Measurements from ENCODE around the gene NAALADL2. TPM values are rescaled to one million over a fixed set of nuclear protein-coding genes. Genes with fewer than 3 reads are reported as not detected.

Gene NAALADL2
- total and polyA plus RNA-seq, 2 of the 8 experiments (the other 6 are each of a cell fraction or from before 2014, with no cell fraction given): 0.12 to 0.22 TPM

- no peak overlapping the region for H3K27ac ChIP-seq (ENCODE audit: low read depth, low read length)
- H3K23ac ChIP-seq (ENCODE audit: insufficient read length): no peak overlapping the region
- no peak overlapping the region for H3K4me3 ChIP-seq (ENCODE audit: extremely low read depth in 1 of 4, insufficient read depth in 2 of 4, low read depth in 3 of 4, low read length in 4 of 4)
- WGBS, 2 experiments (ENCODE audit: extremely low coverage in 1 of 2, insufficient coverage in 1 of 2, insufficient read length in 1 of 2, insufficient replicate concordance in 2 of 2, low coverage in 1 of 2, low lambda C conversion rate in 2 of 2, missing lambda C conversion rate in 1 of 2): 86% methylated on average over 2 of the region's 2 CpGs; no CpG with 5 or more reads in 1 of the 2 experiments
- ChIA-PET POLR2A (ENCODE audit: partially characterized antibody) (no interaction called here), CTCF (ENCODE audit: partially characterized antibody) (no interaction called here)
- H4K20me1 ChIP-seq (replicated peaks in 1 of 2; ENCODE audit: control insufficient read depth in 1 of 2, insufficient read depth in 2 of 2, low read length in 2 of 2): no peaks in the 10 kb centered on the region
- no peak overlapping the region for H2BK120ac ChIP-seq (replicated peaks; ENCODE audit: low read depth, low read length)
- H2BK12ac ChIP-seq (ENCODE audit: low read depth, low read length): no peak overlapping the region
- H2BK15ac ChIP-seq (ENCODE audit: low read length): no peak overlapping the region
- no peaks in the 10 kb centered on the region for H3K23me2 ChIP-seq (ENCODE audit: low read depth, low read length)
- H3K79me1 ChIP-seq (ENCODE audit: low read depth, low read length): no peaks in the 10 kb centered on the region
- FAIRE-seq: no peak
- H3K4ac ChIP-seq (replicated peaks; ENCODE audit: insufficient read length, low read depth, low read length): no peak overlapping the region
- no peaks in the 10 kb centered on the region for H3K9me3 ChIP-seq (ENCODE audit: insufficient read depth in 2 of 2, low read depth in 1 of 2, low read length in 1 of 2)
- H3K9ac ChIP-seq (replicated peaks in 1 of 4; ENCODE audit: extremely low read depth in 1 of 4, low read depth in 3 of 4, low read length in 3 of 4): no peak overlapping the region
- no peak overlapping the region for H2BK20ac ChIP-seq (ENCODE audit: low read length)
- H3K36me3 ChIP-seq (ENCODE audit: control insufficient read depth in 2 of 4, insufficient read depth in 4 of 4, low read length in 3 of 4): no peaks in the 10 kb centered on the region
- H3K27me3 ChIP-seq (replicated peaks in 1 of 4; ENCODE audit: control insufficient read depth in 3 of 4, extremely low read depth in 1 of 4, insufficient read depth in 3 of 4, low read length in 3 of 4): no peaks in the 10 kb centered on the region
- H2AFZ ChIP-seq (ENCODE audit: low read length): no peak overlapping the region
- no peak overlapping the region for H3K4me2 ChIP-seq (ENCODE audit: insufficient read depth in 1 of 2, low read depth in 2 of 2, low read length in 2 of 2)
- H2AK5ac ChIP-seq (ENCODE audit: low read depth, low read length): no peak overlapping the region
- H3K18ac ChIP-seq (ENCODE audit: extremely low read depth, low read length): no peak overlapping the region
- no peak overlapping the region for H4K8ac ChIP-seq (ENCODE audit: extremely low read depth, insufficient read depth, low read length)
- no peak overlapping the region for H4K91ac ChIP-seq (replicated peaks; ENCODE audit: insufficient read length, low read length)
- TF ChIP-seq TCF12 (IDR thresholded peaks at IDR 0.05; ENCODE audit: low read depth, low read length) (no peak), HDAC2 (IDR thresholded peaks at IDR 0.05; ENCODE audit: borderline replicate concordance in 1 of 2, low read depth in 2 of 2, low read length in 2 of 2) (no peak), MAX (IDR thresholded peaks at IDR 0.05) (no peak), SRF (IDR thresholded peaks at IDR 0.05; ENCODE audit: low read depth, low read length) (no peak), EGR1 (IDR thresholded peaks at IDR 0.05; ENCODE audit: borderline replicate concordance, low read depth, low read length) (no peak), RBBP5 (IDR thresholded peaks at IDR 0.05; ENCODE audit: borderline replicate concordance, low read depth, low read length) (no peak), CREB1 (IDR thresholded peaks at IDR 0.05) (no peak), E2F6 (IDR thresholded peaks at IDR 0.05) (no peak), POLR2AphosphoS5 (IDR thresholded peaks at IDR 0.05; ENCODE audit: low read depth, low read length) (no peak), GABPA (IDR thresholded peaks at IDR 0.05; ENCODE audit: borderline replicate concordance, insufficient read depth, low read length) (no peak)
- H2BK5ac ChIP-seq (ENCODE audit: low read depth, low read length): no peak overlapping the region
- no peaks in the 10 kb centered on the region for H3K79me2 ChIP-seq (ENCODE audit: control insufficient read depth in 1 of 2, insufficient read depth in 2 of 2, low read length in 2 of 2)
- no peak overlapping the region for H4K5ac ChIP-seq (ENCODE audit: insufficient read length, low read depth, low read length)
- DNase-seq (ENCODE audit: low read depth in 1 of 2, low spot score in 2 of 2): no peak
- H3K56ac ChIP-seq (replicated peaks; ENCODE audit: insufficient read length, low read depth, low read length): no peak overlapping the region
- H3K4me1 ChIP-seq (replicated peaks in 1 of 4; ENCODE audit: control insufficient read depth in 3 of 4, insufficient read depth in 4 of 4, low read length in 3 of 4): peaks cover 1 to 9% (median 3%) of the 10 kb centered on the region in 4 experiments; a peak in 3 of 7 replicates
- H3K14ac ChIP-seq (ENCODE audit: insufficient read length): no peak overlapping the region
Measured at GRCh38 chr3:175837962-175838361, 978.8 kb downstream of the NAALADL2 start.
